HG03520 (cell line): ENCODE measurements around the gene ZCCHC3.

Experiments used
- ATAC-seq: cut with Tn5 transposase; IDR thresholded peaks from one replicate; pipeline ENCODE4 v1.9.1; 2021; ENCODE audit warnings: mild to moderate bottlenecking, moderate library complexity; ENCODE audit not compliant: unreplicated experiment

The ZCCHC3 gene

GRCh38 chr20:311609-312008 is 14.2 kb downstream of the ZCCHC3 start:
- ATAC-seq, result no peak

DNA sequence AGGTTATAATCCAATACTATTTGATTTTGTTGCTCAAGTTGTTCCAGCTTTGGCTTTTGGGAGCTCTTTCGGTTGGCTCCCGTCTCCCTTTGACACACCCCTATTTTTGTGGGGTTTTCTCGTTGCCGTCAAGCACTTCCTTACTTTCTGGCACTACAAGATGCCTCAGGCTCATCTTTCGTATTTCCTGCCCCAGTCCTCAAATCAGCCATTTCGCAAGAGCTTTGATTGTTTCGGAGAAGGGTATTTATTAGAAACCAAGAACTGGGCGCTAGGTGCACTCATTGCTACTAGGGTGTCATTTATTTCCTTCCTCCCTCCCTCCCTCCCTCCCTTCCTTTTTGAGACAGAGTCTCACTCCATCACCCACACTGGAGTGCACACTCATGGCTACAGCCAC is 14.7 kb downstream of the ZCCHC3 start:
- no peak for ATAC-seq

DNA sequence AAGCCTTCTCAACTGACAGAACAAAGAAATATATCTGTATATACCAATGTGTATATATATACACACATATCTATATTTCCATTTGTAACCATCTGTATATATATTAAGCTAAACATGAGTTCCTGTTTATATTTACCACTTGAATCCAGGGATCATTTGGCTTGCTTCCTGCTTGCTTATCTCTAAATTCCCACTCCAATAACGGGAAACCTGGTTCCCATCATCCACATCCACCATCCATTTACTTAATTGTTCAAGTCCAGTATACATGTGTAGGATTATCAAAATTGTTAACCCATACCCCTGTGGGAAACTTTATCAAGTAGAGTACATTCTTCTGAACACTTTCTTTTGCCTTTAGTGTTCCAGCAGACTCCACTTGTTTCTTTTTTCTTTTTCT is 15.5 kb downstream of the ZCCHC3 start:
- no peak for ATAC-seq

DNA sequence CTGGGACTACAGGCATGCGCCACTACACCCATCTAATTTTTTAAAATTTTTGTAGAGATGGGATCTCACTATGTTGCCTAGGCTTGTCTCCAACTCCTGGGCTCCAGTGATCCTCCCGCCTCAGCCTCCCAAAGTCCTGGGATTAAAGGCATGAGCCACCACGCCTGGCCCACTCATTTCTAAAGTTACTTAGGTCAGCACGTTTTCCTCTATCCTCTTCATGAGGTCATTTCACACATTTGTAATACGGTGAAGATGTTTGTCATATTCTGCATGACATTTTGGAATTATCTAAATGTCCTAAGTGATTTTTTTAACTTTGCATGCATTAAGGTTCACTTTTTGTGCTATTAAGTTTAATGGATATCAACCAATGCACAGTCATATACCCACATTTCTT is 16.0 kb downstream of the ZCCHC3 start:
- no peak for ATAC-seq

DNA sequence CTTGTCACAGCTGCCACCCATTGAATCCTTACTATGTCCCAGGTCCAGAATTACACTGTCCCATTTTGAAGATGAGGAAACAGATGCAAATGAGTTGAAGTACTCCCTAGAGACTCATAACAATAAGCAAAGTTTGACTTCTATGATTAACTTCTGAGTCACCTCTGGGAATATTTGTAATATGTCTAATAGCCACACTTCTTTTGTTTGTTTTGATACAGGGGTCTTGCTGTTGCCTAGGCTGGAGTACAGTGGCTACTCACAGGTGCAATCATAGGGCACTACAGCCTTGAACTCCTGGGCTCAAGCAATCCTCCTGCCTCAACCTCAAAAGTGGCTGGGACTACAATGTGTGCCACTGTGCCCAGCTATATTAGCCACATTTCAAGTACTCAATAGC is 16.6 kb downstream of the ZCCHC3 start:
- no peak for ATAC-seq

- no peak for ATAC-seq
Measured at GRCh38 chr20:316316-317068, 19.1 kb downstream of the ZCCHC3 start.

DNA sequence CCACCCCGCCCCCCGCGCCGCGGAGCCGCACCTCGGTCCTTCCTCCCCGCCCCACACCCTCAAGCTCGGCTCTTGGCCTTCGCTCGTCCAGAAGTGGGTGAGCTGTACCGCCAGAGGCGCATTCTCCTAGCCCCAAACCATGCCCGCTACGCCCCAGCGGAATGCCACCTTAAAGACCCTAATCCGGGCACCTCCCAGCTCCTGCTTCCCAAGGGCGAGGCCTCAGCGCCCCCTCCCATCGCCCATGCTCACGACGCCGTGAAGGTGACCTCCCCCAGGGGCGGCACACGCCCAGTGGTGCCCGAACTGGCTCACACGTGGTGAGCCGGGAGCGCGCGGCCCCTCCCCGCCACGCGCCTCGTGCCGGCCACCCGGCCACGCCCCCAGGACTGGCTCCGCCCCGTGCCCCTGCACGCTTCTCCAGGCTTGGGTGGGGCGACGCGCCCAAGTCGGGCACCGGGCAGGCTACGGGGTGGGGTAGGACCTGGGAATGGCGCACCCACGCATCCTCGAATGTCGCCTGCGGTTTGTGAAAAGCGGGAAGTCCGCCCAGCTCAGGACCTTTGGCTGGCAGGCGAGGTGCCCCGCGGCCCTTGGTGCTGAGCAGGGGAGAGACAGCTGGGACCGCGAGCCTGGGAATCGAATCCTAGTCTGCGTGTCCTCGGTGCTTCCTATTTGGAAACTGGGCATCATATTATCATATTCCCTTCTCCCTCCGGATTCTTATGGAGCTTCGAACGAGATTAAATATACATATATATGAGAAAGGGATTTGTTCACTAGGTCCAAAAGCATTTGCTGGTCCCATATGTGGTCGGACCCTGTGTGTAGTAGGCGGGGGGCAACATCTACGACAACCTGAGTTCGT is 27.0 kb downstream of the ZCCHC3 start:
- ATAC-seq, result peak; percentile 51

DNA sequence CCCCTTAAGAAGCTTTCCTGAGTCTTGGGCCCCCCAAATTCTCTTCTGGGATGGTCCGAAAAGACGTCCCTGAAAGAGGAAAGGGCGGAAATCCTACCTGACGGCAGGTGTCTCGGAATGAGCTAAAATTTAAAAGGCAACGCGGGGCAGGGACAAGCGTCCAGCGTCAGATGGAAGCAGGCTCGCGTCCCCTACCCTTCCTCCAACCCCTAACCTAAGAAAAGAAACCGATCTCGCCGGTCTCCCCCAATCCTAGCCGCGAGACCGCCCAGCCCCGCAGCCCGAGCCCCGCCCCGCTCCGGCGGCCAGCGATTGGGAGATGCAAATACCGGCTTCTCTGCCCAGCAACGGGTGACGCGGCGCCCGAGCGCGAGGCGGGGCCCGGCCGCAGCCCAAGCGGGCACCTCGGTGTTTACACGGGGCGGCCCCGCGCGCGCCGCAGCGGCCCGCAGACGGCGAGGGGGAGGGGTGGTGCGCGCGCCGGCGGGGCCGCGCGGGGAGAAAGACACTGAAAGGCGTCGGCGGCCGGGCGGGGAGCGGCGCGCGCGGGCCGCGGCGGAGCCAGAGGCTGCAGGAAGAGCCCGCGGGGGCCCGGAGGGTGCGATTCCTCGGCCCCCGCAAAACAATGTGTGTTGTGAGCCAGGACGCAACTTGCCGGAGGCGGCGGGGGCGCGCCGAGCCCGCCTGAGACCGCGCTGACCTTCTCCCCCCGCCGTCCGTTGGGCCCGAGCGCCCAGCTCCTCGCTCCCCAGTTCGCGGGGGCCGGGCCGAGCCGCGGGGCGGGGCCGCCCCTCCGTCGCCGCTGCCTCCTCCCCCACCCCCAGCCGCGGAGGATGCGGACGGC is 27.9 kb downstream of the ZCCHC3 start, which contains the start of gene SOX12:
TSS of gene SOX12 (plus strand) at position 508 of the 844 bp plus-strand sequence. CDS start 373 bp downstream, outside the sequence.
- peak; percentile 72 for ATAC-seq

DNA sequence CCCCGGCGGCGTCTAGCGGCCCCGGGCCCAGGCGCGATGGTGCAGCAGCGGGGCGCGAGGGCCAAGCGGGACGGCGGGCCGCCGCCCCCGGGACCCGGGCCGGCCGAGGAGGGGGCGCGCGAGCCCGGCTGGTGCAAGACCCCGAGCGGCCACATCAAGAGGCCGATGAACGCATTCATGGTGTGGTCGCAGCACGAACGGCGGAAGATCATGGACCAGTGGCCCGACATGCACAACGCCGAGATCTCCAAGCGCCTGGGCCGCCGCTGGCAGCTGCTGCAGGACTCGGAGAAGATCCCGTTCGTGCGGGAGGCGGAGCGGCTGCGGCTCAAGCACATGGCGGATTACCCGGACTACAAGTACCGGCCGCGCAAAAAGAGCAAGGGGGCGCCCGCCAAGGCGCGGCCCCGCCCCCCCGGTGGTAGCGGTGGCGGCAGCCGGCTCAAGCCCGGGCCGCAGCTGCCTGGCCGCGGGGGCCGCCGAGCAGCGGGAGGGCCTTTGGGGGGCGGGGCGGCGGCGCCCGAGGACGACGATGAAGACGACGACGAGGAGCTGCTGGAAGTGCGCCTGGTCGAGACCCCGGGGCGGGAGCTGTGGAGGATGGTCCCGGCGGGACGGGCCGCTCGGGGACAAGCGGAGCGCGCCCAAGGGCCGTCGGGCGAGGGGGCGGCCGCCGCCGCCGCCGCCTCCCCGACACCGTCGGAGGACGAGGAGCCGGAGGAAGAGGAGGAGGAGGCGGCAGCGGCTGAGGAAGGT is 28.7 kb downstream of the ZCCHC3 start:
- ATAC-seq, result peak; percentile 5

DNA sequence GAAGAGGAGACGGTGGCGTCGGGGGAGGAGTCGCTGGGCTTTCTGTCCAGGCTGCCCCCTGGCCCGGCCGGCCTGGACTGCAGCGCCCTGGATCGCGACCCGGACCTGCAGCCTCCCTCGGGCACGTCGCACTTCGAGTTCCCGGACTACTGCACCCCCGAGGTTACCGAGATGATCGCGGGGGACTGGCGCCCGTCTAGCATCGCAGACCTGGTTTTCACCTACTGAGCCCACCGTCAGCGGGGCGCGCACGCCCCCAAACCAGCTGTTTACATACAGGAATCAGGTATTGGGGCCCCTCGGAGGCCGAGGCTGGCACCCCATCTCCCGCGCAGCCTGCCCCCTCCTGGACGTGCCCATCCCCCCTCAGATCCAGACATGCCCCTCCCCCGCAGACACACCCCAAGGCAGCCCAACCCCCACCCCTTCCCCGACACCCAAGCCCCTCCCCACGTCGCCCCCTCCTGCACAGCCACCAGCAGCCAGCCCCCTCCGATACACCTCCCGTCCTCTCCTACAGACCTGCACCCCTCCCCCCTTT is 29.3 kb downstream of the ZCCHC3 start:
- ATAC-seq, result no peak

DNA sequence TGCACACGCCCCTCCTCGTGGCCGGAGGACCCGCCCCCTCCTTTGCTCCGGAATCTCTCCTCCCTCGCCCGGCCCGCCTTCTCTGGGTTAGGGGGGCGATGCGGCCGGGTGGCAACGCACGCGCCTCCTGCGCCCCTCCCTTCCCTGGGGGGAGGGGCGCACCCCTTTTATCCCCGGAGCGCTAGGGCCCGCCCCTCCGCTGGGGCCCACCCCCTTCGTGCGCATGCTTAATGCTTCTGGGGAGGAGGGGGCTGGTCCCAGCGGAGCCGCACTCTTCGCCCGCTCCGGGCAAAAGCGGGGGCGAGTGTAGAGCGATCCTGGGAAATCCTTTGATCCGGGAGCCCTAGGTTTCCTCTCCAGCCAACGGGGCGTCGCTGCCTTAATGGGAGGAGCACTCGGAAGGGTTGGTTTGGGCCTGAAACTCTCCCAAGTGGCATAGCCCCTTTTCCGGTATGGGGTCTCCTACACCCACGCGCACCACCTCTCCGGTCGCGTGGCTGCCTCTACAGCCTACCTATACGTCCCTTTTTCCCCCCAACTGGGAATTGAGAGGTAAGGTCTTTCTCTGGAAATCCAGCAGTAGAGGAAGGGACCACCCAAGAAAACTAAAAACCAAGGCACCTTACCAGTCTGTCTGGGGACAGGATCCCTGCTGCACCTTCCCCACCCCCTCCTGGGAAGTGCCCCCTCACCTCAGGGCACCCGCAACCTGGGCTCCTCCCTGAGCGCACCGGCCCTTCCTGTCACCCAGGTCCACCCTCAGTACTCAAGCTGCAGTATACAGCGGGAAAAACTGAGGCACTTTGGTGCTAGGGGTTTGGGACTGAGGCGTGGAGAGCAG is 30.0 kb downstream of the ZCCHC3 start:
- ATAC-seq, result no peak

DNA sequence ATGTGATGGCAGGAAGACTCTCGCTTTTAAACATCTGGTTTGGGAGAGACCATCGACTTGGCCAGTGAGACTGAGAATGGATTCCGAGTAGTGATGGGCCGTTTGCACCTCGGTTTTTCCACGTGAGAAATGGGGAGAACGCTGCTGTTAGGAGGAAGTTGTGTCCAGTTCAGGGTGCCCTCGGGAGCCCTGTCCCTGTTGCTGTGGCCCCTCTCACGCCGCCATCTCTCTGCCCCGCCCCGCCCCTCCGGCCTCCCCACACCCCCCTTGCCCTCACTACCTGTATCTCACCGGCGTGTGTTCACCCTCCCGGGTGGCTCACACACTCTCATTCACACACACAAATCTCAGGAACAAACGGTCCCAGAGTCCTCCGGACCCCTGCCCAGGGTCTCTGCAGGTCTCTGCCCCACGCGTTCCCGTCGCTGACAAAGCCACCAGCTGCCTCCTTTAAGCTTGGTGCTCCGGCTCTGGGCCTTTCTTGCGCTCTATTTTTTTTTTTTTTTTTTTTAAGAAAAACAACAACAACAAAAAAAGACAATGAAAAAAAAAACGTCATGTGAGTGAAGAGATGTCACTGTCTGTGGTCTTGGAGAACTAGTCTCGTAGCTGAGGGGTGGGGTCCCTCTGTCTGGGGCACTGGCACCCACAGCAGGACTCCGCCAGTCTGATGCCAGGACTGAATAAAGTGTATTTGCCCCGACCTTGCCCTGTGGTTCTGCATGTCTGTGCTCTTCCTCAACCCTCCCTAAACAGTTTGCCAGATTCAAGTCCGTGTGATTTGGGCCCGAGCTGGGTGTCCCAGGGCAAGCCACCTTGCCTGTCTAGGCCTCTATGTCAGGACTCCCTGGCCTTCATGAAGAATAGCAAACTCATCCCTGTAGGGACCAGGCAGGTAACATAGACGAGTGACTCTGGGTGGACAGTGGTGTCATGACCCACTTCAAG is 30.9 kb downstream of the ZCCHC3 start:
- no peak for ATAC-seq

DNA sequence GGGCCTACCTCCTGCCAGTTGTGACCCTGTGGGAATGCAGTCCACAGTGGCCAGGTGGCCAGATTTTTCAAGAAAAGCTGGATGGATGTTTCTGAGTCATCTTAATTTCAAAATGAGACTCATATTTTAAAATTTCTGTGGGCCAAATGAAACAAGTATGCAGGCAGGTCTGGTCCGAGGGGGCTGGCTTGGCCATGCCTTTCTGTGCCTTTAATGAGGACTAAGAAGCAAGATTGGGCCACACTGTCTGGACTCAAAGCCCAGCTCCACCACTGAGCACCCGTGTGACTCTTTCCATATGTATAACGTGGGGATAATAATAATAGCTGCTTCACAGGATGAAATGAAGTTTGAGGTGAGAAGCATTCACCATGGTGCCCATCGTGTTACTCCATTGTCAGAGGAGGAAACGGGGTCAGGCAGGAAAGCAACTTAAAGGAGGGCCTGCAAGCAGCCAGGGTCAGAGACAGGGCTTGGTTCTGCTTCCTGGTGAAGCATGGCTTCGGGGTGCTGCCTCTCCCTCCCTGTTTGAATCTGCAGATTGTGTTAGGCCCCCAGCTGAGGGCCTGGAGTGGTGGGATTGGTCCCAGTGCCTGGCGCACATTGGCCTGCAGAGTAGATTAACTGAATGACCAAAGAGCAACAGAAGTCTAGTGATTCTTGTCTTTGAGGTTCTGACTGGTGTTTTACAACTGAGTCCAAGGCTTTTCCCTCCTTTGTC is 31.8 kb downstream of the ZCCHC3 start:
- no peak for ATAC-seq

- ATAC-seq, result no peak
Measured at GRCh38 chr20:329851-330232, 32.5 kb downstream of the ZCCHC3 start.

GRCh38 chr20:330233-331149 is 33.1 kb downstream of the ZCCHC3 start:
- peak; percentile 34 for ATAC-seq

GRCh38 chr20:334578-334977 is 37.2 kb downstream of the ZCCHC3 start:
- no peak for ATAC-seq
